ENCODE data around the gene EHMT1. TPM values are rescaled to one million over a fixed set of nuclear protein-coding genes. Genes with fewer than 3 reads are reported as not detected.

The EHMT1 gene
- total and polyA plus RNA-seq, 2 of the 8 experiments (the other 6 are each of a cell fraction or from before 2014, with no cell fraction given), result 95.7 to 163 TPM

DNA sequence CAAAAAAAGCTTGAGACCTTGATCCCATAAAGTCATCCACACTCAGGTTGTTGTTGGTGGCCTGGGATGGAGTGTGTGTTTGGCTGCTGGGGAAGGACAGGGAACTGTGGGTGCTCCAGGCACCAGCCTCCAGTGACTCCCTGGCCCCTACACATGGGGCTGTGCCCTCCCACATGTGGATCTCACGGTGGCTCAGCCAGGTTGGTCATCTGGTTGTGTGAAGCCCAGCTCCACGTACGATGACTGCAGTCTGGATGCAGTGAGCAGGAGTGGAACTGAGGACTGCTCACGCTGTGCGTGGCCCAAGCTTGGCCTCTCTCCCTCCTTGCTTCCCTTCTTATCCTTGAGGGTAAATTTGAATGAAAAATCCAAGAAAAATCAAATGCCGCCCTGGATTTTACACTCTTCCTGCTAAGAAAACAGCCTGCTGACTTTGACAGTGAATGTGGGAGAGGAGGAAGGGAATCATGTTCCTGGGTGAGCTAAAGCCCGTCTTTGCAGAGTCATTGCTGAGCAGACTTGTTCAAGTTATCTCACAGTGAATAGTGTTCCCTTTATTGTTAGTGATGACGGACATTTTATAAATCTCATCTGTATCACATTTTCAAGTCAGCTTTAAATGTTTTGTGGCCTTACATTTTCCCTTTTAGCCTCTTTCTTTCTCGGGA lies 193.7 kb downstream of the EHMT1 start (continued):
- TF ChIP-seq SIN3A (conservative IDR thresholded peaks at IDR 0.05 in 1 of 2, IDR thresholded peaks at IDR 0.05 in 1 of 2; ENCODE audit: low read depth in 1 of 2, low read length in 2 of 2) (no peak), SIX5 (IDR thresholded peaks at IDR 0.05; ENCODE audit: low read depth, low read length) (no peak)

Measured in H1 (cell line).